Osteoblast (primary cell): ENCODE results near the gene SLC26A6. TPM values are rescaled to one million over a fixed set of nuclear protein-coding genes. Genes with fewer than 3 reads are reported as not detected.

Experiments used
- DNase-seq: peaks from one replicate; pipeline ENCODE4 v3.0.0; 2011; ENCODE audit warnings: low spot score, mixed read lengths; ENCODE audit not compliant: insufficient read length; ENCODE audit errors: missing footprints
- H2AFZ ChIP-seq: 2 replicates; pipeline ENCODE4 v1.6.0; 2011; ENCODE audit warnings: mild to moderate bottlenecking, low read length
- H3K27ac ChIP-seq: 2 replicates; pipeline ENCODE4 v1.5.1; 2011; ENCODE audit warnings: mild to moderate bottlenecking, low read depth, low read length, moderate library complexity
- H3K27me3 ChIP-seq: 2 replicates; pipeline ENCODE4 v1.6.0; 2012; ENCODE audit warnings: mild to moderate bottlenecking, control low read depth, inconsistent platforms, low read length, moderate library complexity; ENCODE audit not compliant: insufficient read depth
- H3K36me3 ChIP-seq: 2 replicates; pipeline ENCODE4 v1.5.1; 2011; ENCODE audit warnings: mild to moderate bottlenecking, low read length, control low read depth, moderate library complexity; ENCODE audit not compliant: insufficient read depth
- H3K4me1 ChIP-seq: 2 replicates; pipeline ENCODE4 v1.5.1; 2011; ENCODE audit warnings: mild to moderate bottlenecking, low read length, control low read depth, moderate library complexity; ENCODE audit not compliant: insufficient read depth
- H3K4me2 ChIP-seq: 2 replicates; pipeline ENCODE4 v1.6.0; 2011; ENCODE audit warnings: mild to moderate bottlenecking, low read length; ENCODE audit not compliant: insufficient read depth
- H3K4me3 ChIP-seq: fragments of 200-600 bp; sonication (generic); 3 replicates; pipeline ENCODE4 v1.5.1; 2012; ENCODE audit warnings: mild to moderate bottlenecking, low read length, inconsistent platforms; ENCODE audit not compliant: insufficient read depth
- H3K79me2 ChIP-seq: 2 replicates; pipeline ENCODE4 v1.6.0; 2012; ENCODE audit warnings: mild to moderate bottlenecking, low read length, control low read depth, inconsistent platforms; ENCODE audit not compliant: insufficient read depth
- H3K9me3 ChIP-seq: 2 replicates; pipeline ENCODE4 v1.5.1; 2011; ENCODE audit warnings: low read depth, low read length, control low read depth
- H4K20me1 ChIP-seq: 2 replicates; pipeline ENCODE4 v1.6.0; 2012; ENCODE audit warnings: mild to moderate bottlenecking, low read length, control low read depth; ENCODE audit not compliant: insufficient read depth
- CTCF ChIP-seq: IDR thresholded peaks from 2 replicates; pipeline ENCODE4 v1.5.1; 2011; ENCODE audit warnings: mild to moderate bottlenecking, low read depth, low read length, moderate library complexity; ENCODE audit errors: extremely low read depth
- total RNA-seq: library from RNA; depleted of rRNA; stranded (reverse); fragments of >200 nt; gene quantifications from 2 replicates; pipeline ENCODE4 v1.2.3, GENCODE V29; 2012

SLC26A6 gene
- total RNA-seq, 1 donor: 30.8 TPM

DNA sequence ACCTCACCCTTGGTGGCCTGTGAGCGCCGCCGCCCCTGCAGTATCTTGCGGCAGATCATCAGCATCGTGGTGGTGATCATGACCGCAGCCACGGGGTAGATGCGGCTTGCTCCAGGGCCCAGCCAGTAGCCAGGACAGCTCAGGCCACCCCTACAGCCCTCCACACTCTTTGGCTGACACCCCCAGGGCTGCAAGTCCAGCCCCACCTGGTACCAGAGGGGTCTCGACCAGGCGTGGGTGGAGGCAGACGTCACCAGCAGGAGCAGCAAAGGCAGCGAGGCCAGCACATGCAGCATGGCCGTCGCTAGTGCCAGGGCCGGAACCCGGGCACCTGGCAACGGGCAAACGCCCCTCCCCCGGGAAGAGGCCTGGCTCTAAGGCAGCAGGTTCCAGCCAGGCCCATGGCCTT, 13.8 kb downstream of the SLC26A6 start, which contains the start of gene TMEM89:
TSS of gene TMEM89 (minus strand) at position 309 of the 409 bp plus-strand sequence. CDS start at position 296, 13 bp downstream.
- no peak within 1 kb of the TSS for H3K4me3 ChIP-seq

GRCh38 chr3:48619541-48620524, 15.4 kb downstream of the SLC26A6 start:
- no peaks in the 10 kb centered on the region for H4K20me1 ChIP-seq
- H3K27me3 ChIP-seq: no peaks in the 10 kb centered on the region
- peaks cover 5% of the 10 kb centered on the region for H3K9me3 ChIP-seq
- H3K4me1 ChIP-seq: peaks cover 5% of the 10 kb centered on the region
- H3K79me2 ChIP-seq: no peaks in the 10 kb centered on the region
- no peak overlapping the region for H3K27ac ChIP-seq
- TF ChIP-seq CTCF: no peak
- H2AFZ ChIP-seq: no peak overlapping the region
- DNase-seq: peak; percentile 50
- no peak overlapping the region for H3K4me2 ChIP-seq
- H3K36me3 ChIP-seq: peaks cover 2% of the 10 kb centered on the region
- no peak overlapping the region for H3K4me3 ChIP-seq

More for the DNA sequence above, 13.8 kb downstream of the SLC26A6 start, which contains the start of gene TMEM89:
- no peak within 1 kb of the TSS for H3K4me2 ChIP-seq
- TF ChIP-seq CTCF: no peak
- no peak within 1 kb of the TSS for H3K27ac ChIP-seq
- peaks cover 5% of the 10 kb centered on the region for H3K9me3 ChIP-seq
- no peaks in the 10 kb centered on the region for H3K27me3 ChIP-seq
- no peaks in the 10 kb centered on the region for H4K20me1 ChIP-seq
- peaks cover 5% of the 10 kb centered on the region for H3K4me1 ChIP-seq
- DNase-seq: peak; percentile 43
- H2AFZ ChIP-seq: no peak within 1 kb of the TSS
- H3K36me3 ChIP-seq: peaks cover 18% of the 10 kb centered on the region
- H3K79me2 ChIP-seq: no peaks in the 10 kb centered on the region

- Histone ChIP-seq H3K36me3 (no peaks in the 10 kb centered on the region), H3K27ac (no peak overlapping the region), H3K9me3 (peaks cover 5% of the 10 kb centered on the region), H4K20me1 (no peaks in the 10 kb centered on the region), H3K79me2 (no peaks in the 10 kb centered on the region), H3K4me1 (peaks cover 14% of the 10 kb centered on the region), H3K4me3 (no peak overlapping the region), H2AFZ (no peak overlapping the region), H3K4me2 (no peak overlapping the region), H3K27me3 (no peaks in the 10 kb centered on the region)
- peak; percentile 45 for DNase-seq
- no peak for TF ChIP-seq CTCF
Observed at GRCh38 chr3:48617559-48617958, 17.7 kb downstream of the SLC26A6 start.

GRCh38 chr3:48614044-48614443, 21.2 kb downstream of the SLC26A6 start:
- peak overlapping the region; percentile 13 for H2AFZ ChIP-seq
- peak overlapping the region; percentile 56 for H3K4me2 ChIP-seq
- H3K4me1 ChIP-seq: peaks cover 14% of the 10 kb centered on the region
- H3K27ac ChIP-seq: no peak overlapping the region
- no peaks in the 10 kb centered on the region for H3K27me3 ChIP-seq
- no peaks in the 10 kb centered on the region for H4K20me1 ChIP-seq
- DNase-seq: peak; percentile 92
- no peaks in the 10 kb centered on the region for H3K36me3 ChIP-seq
- peaks cover 6% of the 10 kb centered on the region for H3K79me2 ChIP-seq
- no peak overlapping the region for H3K4me3 ChIP-seq
- no peak for TF ChIP-seq CTCF
- peaks cover 5% of the 10 kb centered on the region for H3K9me3 ChIP-seq
